Psoas muscle (tissue), 8 donors: ENCODE measurements around the gene PPP2R2C. TPM values are rescaled to one million over a fixed set of nuclear protein-coding genes. Genes with fewer than 3 reads are reported as not detected.

Experiments
- ATAC-seq, 4 donors: fragments of 200-7000 bp; cut with Tn5 transposase; one replicate each; pipeline ENCODE4 v1.9.1; 2020; ENCODE audit warnings: moderate library complexity in 3 of 4, mild to moderate bottlenecking in 2 of 4
- DNase-seq, 2 donors: peaks; one replicate each; pipeline ENCODE4 v3.0.0-alpha.2; 2020
- H3K27ac ChIP-seq: fragments of 200-600 bp; one replicate; pipeline ENCODE4 v1.8.0; 2022
- H3K27me3 ChIP-seq, 3 donors: fragments of 200-600 bp in 1 of 3; one replicate each; pipeline versions ENCODE4 v1.6.1 to v1.8.0; 2013 to 2022; ENCODE audit warnings: low read length in 2 of 3, mild to moderate bottlenecking in 2 of 3, moderate library complexity in 1 of 3; ENCODE audit not compliant: insufficient read depth in 3 of 3
- H3K36me3 ChIP-seq, 2 donors: fragments of 200-600 bp in 1 of 2; one replicate each; pipeline versions ENCODE4 v1.6.1 to v1.8.0; 2013 to 2022; ENCODE audit warnings: low read depth in 1 of 2, mild to moderate bottlenecking in 1 of 2, moderate library complexity in 1 of 2; ENCODE audit not compliant: insufficient read depth in 1 of 2
- H3K4me1 ChIP-seq: fragments of 200-600 bp; one replicate; pipeline ENCODE4 v1.8.0; 2022
- H3K4me3 ChIP-seq: fragments of 200-600 bp; one replicate; pipeline ENCODE4 v1.8.0; 2022; ENCODE audit warnings: mild to moderate bottlenecking
- H3K9me3 ChIP-seq: fragments of 200-600 bp; one replicate; pipeline ENCODE4 v1.8.0; 2022
- CTCF ChIP-seq: fragments of 200-600 bp; IDR thresholded peaks from one replicate; pipeline ENCODE4 v1.8.0; 2022; ENCODE audit warnings: antibody characterized with exemption
- WGBS, 3 donors: extraction: QIAGEN DNeasy Blood & Tissue Kit; methylation state at CpG; one replicate each; pipeline versions ENCODE4 v1.1.6 to v1.1.7; 2013; 5-methylcytosine and 5-hydroxymethylcytosine counted together
- intact Hi-C, 2 donors: fragments of 100-400 bp; cut with DNase I; formaldehyde crosslinking; loops; one replicate each; pipeline versions ENCODE4 v1.11.0 to v1.14.2; 2022
- polyA plus RNA-seq, 3 donors: library from polyadenylated mRNA; stranded (reverse); fragments of 200-250 nt; gene quantifications; one replicate each; pipeline ENCODE4 v1.2.3, GENCODE V29; 2013
- total RNA-seq, 4 donors: library from RNA; stranded (reverse); fragmentation: NEBNext Ultra II Directional in 2 of 4; extraction: Animal tissue kit (Norgen Biotek cat#: 25700) in 2 of 4; gene quantifications; one replicate each; pipeline versions ENCODE4 v1.2.1 to v1.2.4, GENCODE V29; 2021 to 2023
- donor health status: healthy with polysubstance abuse.
- donor health status: DM: no; HTN: no; CAD: no; lungs with moderate emphysema.
- donor health status: Bipolar disorder and iron deficiency.
- donor health status: healthy.
- donor health status: DM: yes; HTN: yes; CAD: no.
- donor health status: DM: no; HTN: no; CAD: no.
- donor health status: DM: no; HTN: no; CAD: no.
- donor health status: DM: yes; HTN: yes; CAD: no.

PPP2R2C gene
- total and polyA plus RNA-seq, 7 donors = 0.08 to 3.2 (median 1.2) TPM

- DNase-seq = no peak
- no peak for ATAC-seq
- WGBS, 3 donors = 61 to 69% (median 63%) methylated on average over 19 of the region's 19 CpGs
- TF ChIP-seq CTCF = no peak
- Histone ChIP-seq H3K4me1 (no peaks in the 10 kb centered on the region), H3K27me3 (peaks cover 0 to 22% (median 0%) of the 10 kb centered on the region in 3 donors), H3K4me3 (no peak overlapping the region), H3K9me3 (no peaks in the 10 kb centered on the region), H3K27ac (no peak overlapping the region), H3K36me3 (no peaks in the 10 kb centered on the region)
- intact Hi-C loops = no loop called here
Measured at GRCh38 chr4:6389142-6389825, 83.1 kb downstream of the PPP2R2C start.

- ATAC-seq (no peak), DNase-seq (no peak)
- H3K36me3 ChIP-seq = no peaks in the 10 kb centered on the region
- TF ChIP-seq CTCF = no peak
- H3K4me3 ChIP-seq = no peak overlapping the region
- H3K9me3 ChIP-seq = no peaks in the 10 kb centered on the region
- H3K27ac ChIP-seq = no peak overlapping the region
- H3K27me3 ChIP-seq = peaks cover 0 to 26% (median 0%) of the 10 kb centered on the region in 3 donors
- H3K4me1 ChIP-seq = no peaks in the 10 kb centered on the region
- intact Hi-C loops = no loop called here
- 63 to 65% (median 63%) methylated on average over 9 of the region's 9 CpGs for WGBS, 3 donors
Measured at GRCh38 chr4:6388713-6389112, 83.7 kb downstream of the PPP2R2C start.

GRCh38 chr4:6387946-6388345, 84.5 kb downstream of the PPP2R2C start:
- no peak overlapping the region for H3K27ac ChIP-seq
- DNase-seq = no peak
- peaks cover 0 to 34% (median 0%) of the 10 kb centered on the region in 3 donors for H3K27me3 ChIP-seq
- no peaks in the 10 kb centered on the region for H3K4me1 ChIP-seq
- 84 to 89% (median 85%) methylated on average over 5 of the region's 5 CpGs for WGBS, 3 donors
- no peak overlapping the region for H3K4me3 ChIP-seq
- no peak for TF ChIP-seq CTCF
- ATAC-seq = no peak
- no peaks in the 10 kb centered on the region for H3K9me3 ChIP-seq
- H3K36me3 ChIP-seq = no peaks in the 10 kb centered on the region
- intact Hi-C loops = no loop called here

GRCh38 chr4:6386091-6386490, 86.3 kb downstream of the PPP2R2C start:
- WGBS, 3 donors = 29 to 39% (median 33%) methylated on average over 7 of the region's 7 CpGs
- ATAC-seq = no peak
- H3K27me3 ChIP-seq = peaks cover 0 to 48% (median 3%) of the 10 kb centered on the region in 3 donors
- no peak overlapping the region for H3K27ac ChIP-seq
- no peaks in the 10 kb centered on the region for H3K9me3 ChIP-seq
- intact Hi-C loops = no loop called here
- TF ChIP-seq CTCF = no peak
- H3K4me1 ChIP-seq = no peaks in the 10 kb centered on the region
- no peaks in the 10 kb centered on the region for H3K36me3 ChIP-seq
- H3K4me3 ChIP-seq = no peak overlapping the region
- DNase-seq = no peak

- no peaks in the 10 kb centered on the region for H3K4me1 ChIP-seq
- H3K4me3 ChIP-seq = no peak overlapping the region
- 93 to 96% (median 95%) methylated on average over 2 of the region's 2 CpGs for WGBS, 3 donors
- DNase-seq (no peak), ATAC-seq (no peak)
- H3K36me3 ChIP-seq = no peaks in the 10 kb centered on the region
- TF ChIP-seq CTCF = no peak
- peaks cover 0 to 50% (median 3%) of the 10 kb centered on the region in 3 donors for H3K27me3 ChIP-seq
- intact Hi-C loops = no loop called here
- H3K27ac ChIP-seq = no peak overlapping the region
- H3K9me3 ChIP-seq = no peaks in the 10 kb centered on the region
Measured at GRCh38 chr4:6385288-6385687, 87.1 kb downstream of the PPP2R2C start.
